NCI-H2196 treated with DMSO at 0.1 percent for 48 hours (cell line): ENCODE results near the gene CCDC142.
"Not testable (repeated sequence)": the region's sequence is repeated elsewhere in the genome, so short reads cannot be mapped to it uniquely, and the experiment has no call there.

Experiments
- DNase-seq: peaks from one replicate; lab custom pipeline; 2025; ENCODE audit not compliant: unreplicated experiment; lab: John Stamatoyannopoulos, UW

CCDC142 gene

DNA sequence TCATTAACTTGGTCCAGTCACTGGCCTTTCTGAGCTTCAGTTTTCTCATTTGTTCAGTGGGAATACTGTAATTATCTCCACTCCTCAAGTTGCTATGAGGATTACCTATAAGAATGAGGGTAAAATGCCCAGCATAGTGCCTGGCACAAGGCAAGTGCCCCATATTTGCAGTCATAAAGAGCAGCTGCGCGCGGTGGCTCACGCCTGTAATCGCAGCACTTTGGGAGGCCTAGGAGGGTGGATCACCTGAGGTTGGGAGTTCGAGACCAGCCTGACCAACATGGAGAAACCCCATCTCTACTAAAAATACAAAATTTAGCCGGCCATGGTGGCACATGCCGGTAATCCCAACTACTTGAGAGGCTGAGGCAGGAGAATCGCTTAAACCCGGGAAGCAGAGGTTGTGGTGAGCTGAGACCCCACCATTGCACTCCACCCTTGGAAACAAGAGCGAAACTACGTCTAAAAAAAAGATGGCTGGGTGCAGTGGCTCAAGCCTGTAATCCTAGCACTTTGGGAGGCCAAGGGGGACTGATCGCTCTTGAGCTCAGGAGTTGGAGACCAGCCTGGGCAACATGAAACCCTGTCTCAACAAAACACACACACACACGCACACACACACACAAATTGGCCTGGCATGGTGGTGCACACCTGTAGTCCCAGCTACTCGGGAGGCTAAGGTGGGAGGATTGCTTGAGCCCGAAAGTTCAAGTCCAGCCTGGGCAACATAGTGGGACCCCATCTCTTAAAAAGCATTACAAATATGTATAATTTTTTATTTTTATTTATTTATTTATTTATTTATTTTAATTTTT, 40.1 kb downstream of the CCDC142 start:
- DNase-seq = not testable (repeated sequence)

- DNase-seq = peak; percentile 16
Observed at GRCh38 chr2:74441690-74442482, 40.9 kb downstream of the CCDC142 start, which contains the start of gene RTKN. Gene RTKN, minus strand, starts transcription at chr2:74441937. Its CDS starts 121 bp downstream, at chr2:74441816.

DNA sequence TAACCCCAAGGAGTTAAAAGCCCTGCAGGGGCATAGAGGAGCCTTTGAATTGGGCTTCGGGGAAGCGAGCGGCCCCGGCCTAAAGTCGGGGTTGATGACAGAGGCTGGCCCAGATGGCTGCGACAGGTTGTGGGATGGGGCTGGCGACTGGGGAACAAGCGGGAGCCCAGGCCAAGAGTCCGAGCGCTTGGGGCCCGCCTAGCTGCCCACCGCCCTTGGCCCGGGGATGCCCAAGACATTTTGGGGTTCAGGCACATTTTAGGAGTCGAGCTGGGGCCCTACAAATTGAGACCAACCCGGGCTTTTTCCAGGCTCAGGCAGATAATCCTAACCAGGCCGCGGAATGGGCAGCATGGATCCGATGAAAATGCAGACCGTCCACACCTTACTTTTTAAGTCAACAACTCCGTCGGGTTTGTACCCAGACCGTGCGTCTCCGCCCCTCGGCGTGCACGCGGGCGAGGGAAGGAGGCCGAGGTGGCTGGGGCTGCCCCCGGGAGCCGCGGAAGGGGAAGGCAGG, 41.6 kb downstream of the CCDC142 start:
- no peak for DNase-seq

GRCh38 chr2:74440378-74441169, 42.2 kb downstream of the CCDC142 start:
- peak; percentile 48 for DNase-seq

DNA sequence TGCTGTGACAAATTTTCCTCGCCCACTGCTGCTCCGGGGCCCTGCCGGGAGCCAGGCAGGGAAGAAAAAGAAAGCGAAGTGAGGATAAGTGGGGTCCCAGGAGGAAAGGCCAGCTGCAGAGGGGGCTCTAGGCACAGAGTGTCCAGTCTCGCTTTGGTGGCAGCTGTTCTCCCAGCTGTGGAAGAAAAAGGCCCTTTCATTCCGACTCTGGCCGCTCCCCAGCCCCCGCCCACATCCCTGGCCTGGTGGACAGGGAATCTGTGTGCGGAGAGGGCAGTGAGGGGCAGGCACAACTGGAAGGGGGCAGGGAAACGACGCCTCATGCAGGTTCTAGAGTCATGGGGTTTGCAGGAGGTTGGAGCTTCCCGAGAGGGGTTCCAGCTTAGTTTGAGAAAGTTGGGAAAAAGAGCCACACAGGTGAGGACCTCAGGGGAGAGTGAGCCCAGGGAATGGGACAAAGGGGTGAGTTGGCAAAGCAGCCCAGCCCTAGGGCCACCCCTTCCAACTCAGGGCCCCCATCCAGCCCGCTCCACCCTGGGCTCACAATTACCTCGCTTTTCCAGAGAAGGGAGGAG, 42.9 kb downstream of the CCDC142 start:
- DNase-seq = no peak

- no peak for DNase-seq
Observed at GRCh38 chr2:74439373-74439772, 43.4 kb downstream of the CCDC142 start.

DNA sequence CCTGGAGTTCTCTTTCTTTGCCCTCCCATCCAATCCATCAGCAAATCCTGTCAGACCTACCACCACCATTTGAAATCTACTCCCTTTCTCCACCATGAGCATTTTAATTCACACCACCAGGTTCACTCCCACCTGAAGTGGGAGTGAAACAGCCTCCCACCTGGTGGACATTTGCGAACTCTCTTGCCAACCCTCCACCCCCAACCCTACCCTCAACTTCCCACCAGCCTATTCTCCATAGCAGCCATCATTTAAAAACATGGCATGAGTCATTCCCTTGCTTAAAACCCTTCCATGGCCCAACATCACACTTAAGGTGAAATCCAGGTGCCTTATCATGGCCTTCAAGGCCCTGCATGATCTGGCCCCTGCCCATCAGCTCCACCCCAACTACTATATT, 44.5 kb downstream of the CCDC142 start:
- no peak for DNase-seq

GRCh38 chr2:74436848-74437695, 45.7 kb downstream of the CCDC142 start:
- DNase-seq = no peak

- DNase-seq = no peak
Observed at GRCh38 chr2:74436111-74436805, 46.5 kb downstream of the CCDC142 start.

DNA sequence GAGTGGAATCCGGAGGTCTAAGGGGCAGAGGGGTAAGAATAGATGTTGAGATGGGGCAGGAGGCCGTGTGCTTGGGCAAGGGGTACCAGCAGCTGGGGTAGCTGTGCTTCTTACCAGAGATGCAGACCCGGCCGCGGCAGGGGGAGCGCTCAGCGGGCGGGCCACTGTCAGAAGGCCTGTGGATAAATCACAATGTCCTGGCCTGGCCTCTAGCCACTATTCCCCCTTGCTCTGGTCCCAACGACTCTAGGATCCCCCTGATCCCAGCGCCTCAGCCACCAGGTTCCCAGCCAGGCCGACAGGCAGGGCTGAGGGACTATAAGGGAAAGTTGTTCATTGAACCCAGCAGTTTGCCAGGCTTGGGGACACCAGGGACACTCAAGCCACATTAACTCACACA, 52.3 kb downstream of the CCDC142 start:
- DNase-seq = no peak

GRCh38 chr2:74429487-74430451, 53.0 kb downstream of the CCDC142 start:
- no peak for DNase-seq

DNA sequence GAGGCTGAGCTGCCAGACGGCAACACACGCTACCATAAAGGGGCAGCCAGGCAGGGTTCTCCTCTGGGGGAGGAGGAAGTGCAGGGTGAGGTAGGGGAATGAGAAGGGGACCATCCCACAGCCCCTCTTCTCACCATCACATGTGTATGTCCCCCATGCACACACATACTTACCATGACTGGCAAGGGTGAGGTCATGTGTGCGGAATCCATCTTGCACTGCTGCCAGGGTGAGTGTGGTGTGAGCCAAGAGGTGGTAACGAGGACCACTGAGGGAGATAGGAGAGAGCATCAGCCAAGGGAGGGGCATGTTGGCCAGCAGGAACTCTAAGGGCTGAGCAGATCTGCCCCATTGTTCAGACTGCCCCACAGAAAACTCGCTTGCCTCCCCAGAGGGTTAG, 54.1 kb downstream of the CCDC142 start:
- no peak for DNase-seq

GRCh38 chr2:74427551-74427950, 55.2 kb downstream of the CCDC142 start:
- DNase-seq = no peak

DNA sequence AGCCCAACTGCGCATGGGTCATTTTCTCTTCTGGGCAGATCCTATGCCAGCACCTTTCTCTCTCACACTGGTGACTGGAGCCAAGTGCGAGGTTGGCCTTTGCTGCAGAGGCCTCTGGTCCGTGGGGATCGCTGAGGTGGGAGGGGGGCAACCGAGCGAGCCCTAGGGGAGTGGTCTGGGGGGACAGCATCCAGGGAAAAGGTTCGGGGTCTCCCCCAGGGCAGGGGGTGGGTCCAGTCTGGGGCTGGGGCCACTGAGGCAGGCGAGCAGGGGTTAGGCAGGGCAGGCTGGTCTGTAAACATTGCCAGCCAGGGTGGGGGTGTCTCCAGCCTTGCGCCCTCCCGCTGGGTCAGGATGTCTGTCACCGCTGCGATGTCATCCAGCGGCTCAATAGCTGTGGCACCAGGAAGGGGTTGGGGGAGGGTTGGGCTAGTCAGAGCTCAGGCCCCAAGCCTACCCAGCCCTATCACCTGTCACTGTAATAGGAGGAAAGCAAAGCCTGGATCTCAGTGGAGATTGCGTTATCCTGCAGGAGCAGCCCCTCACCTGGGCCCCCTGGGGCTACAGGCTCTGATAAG, 56.5 kb downstream of the CCDC142 start:
- no peak for DNase-seq

DNA sequence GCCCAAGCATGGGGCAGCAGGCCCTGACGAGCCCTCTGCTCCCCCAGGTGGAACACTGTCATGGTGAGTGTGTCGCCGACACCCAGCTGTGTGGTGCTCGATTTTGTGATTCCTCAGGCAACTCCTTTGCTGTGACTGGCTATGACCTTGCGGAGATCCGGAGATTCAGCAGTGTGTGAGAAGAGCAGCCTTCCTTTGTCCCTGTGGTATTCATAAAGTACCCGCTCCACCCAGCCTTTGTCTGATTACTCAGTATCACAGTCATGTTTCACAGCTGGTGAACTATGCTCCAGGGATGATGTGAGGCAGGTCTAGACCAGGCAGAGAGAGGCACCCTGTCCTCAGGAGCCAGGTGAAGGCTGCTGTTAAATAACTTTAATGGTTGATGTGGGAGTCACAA, 57.3 kb downstream of the CCDC142 start:
- DNase-seq = no peak

DNA sequence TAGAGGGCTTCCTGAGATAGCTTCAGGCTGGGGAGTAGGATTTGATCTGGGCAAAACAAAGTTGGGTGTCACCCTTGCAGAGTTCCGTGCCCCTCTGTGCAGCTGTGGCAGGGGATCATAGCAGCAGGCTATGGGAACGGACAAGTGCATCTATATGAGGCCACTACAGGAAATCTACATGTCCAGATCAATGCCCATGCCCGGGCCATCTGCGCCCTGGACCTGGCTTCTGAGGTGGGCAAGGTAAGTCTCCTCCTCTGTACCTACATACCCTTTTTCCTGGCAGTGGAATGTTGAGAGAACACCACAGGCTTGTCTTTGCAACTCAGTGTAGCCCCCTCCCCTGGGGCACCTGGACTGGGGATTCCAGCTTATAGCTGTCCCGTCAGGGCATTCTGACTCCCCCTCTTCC, 57.8 kb downstream of the CCDC142 start:
- no peak for DNase-seq

- no peak for DNase-seq
Observed at GRCh38 chr2:74424139-74424992, 58.4 kb downstream of the CCDC142 start.
